Measurements from ENCODE around the gene PIH1D2.

The PIH1D2 gene

DNA sequence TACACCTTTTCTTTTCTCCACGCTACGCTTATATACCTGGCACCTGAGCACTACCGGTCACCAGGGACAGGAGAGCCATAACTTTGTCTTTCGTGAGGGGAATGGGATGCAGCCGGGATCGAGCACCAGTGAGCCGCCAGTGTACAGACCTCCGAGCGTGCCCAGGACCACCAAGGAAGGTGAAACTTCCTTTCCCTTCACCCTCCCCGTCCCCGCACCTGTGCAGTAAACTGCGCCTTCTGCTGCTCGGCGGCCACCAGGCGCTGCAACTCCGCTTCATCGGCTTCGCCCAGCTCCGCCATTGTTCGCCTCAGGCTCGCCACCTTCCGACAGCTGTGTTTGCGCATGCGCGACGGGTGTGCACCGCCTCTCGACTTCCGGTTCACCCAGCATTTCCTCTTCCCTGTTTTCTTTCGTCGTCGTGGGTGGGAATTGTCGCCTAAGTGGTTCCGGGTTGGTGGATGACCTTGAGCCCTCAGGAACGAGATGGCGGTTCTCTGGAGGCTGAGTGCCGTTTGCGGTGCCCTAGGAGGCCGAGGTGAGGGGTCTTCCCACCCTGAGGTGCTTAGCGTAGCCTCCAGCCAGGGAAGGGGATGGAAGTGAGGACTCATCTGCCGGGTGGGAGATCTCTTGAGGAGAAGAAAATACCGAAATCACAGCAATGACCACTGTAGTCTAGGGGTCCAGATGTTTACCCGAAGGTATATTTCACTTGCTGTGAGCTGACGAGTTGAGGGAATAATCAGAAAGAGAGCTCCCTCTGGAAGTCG, 12.8 kb upstream of the PIH1D2 start, which contains the start of the genes SDHD and TIMM8B (continued):
- TF ChIP-seq, protein P1, sequence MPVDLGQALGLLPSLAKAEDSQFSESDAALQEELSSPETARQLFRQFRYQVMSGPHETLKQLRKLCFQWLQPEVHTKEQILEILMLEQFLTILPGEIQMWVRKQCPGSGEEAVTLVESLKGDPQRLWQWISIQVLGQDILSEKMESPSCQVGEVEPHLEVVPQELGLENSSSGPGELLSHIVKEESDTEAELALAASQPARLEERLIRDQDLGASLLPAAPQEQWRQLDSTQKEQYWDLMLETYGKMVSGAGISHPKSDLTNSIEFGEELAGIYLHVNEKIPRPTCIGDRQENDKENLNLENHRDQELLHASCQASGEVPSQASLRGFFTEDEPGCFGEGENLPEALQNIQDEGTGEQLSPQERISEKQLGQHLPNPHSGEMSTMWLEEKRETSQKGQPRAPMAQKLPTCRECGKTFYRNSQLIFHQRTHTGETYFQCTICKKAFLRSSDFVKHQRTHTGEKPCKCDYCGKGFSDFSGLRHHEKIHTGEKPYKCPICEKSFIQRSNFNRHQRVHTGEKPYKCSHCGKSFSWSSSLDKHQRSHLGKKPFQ (tag by site-specific recombination; IDR thresholded peaks at IDR 0.05) = peak; percentile 96
- no peak for TF ChIP-seq ZNF768 (tag by site-specific recombination; IDR thresholded peaks at IDR 0.05)
- TF ChIP-seq, protein P2, sequence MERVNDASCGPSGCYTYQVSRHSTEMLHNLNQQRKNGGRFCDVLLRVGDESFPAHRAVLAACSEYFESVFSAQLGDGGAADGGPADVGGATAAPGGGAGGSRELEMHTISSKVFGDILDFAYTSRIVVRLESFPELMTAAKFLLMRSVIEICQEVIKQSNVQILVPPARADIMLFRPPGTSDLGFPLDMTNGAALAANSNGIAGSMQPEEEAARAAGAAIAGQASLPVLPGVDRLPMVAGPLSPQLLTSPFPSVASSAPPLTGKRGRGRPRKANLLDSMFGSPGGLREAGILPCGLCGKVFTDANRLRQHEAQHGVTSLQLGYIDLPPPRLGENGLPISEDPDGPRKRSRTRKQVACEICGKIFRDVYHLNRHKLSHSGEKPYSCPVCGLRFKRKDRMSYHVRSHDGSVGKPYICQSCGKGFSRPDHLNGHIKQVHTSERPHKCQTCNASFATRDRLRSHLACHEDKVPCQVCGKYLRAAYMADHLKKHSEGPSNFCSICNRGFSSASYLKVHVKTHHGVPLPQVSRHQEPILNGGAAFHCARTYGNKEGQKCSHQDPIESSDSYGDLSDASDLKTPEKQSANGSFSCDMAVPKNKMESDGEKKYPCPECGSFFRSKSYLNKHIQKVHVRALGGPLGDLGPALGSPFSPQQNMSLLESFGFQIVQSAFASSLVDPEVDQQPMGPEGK (tag by site-specific recombination; IDR thresholded peaks at IDR 0.05) = no peak
- no peak for TF ChIP-seq GFI1B (tag by site-specific recombination; IDR thresholded peaks at IDR 0.05)
- no peak for TF ChIP-seq ZNF785 (tag by site-specific recombination; IDR thresholded peaks at IDR 0.05)
- TF ChIP-seq KLF16 (tag by site-specific recombination; IDR thresholded peaks at IDR 0.05) = no peak
- no peak for TF ChIP-seq ZNF133 (tag by site-specific recombination; IDR thresholded peaks at IDR 0.05)
- no peak for TF ChIP-seq ZNF214 (tag by site-specific recombination; IDR thresholded peaks at IDR 0.05; ENCODE audit: borderline replicate concordance)
- no peak for TF ChIP-seq ZNF596 (tag by site-specific recombination; IDR thresholded peaks at IDR 0.05)
- TF ChIP-seq, protein P3, sequence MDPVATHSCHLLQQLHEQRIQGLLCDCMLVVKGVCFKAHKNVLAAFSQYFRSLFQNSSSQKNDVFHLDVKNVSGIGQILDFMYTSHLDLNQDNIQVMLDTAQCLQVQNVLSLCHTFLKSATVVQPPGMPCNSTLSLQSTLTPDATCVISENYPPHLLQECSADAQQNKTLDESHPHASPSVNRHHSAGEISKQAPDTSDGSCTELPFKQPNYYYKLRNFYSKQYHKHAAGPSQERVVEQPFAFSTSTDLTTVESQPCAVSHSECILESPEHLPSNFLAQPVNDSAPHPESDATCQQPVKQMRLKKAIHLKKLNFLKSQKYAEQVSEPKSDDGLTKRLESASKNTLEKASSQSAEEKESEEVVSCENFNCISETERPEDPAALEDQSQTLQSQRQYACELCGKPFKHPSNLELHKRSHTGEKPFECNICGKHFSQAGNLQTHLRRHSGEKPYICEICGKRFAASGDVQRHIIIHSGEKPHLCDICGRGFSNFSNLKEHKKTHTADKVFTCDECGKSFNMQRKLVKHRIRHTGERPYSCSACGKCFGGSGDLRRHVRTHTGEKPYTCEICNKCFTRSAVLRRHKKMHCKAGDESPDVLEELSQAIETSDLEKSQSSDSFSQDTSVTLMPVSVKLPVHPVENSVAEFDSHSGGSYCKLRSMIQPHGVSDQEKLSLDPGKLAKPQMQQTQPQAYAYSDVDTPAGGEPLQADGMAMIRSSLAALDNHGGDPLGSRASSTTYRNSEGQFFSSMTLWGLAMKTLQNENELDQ (tag by site-specific recombination; IDR thresholded peaks at IDR 0.05; ENCODE audit: low read depth) = no peak
- no peak for TF ChIP-seq ZNF157 (tag by site-specific recombination; IDR thresholded peaks at IDR 0.05)
- TF ChIP-seq ZNF560 (tag by site-specific recombination; IDR thresholded peaks at IDR 0.05; ENCODE audit: borderline replicate concordance) = no peak
- TF ChIP-seq OVOL3 (tag by site-specific recombination; IDR thresholded peaks at IDR 0.05) = no peak
- no peak for TF ChIP-seq ZNF24 (tag by site-specific recombination; IDR thresholded peaks at IDR 0.05)
- TF ChIP-seq, protein P4, sequence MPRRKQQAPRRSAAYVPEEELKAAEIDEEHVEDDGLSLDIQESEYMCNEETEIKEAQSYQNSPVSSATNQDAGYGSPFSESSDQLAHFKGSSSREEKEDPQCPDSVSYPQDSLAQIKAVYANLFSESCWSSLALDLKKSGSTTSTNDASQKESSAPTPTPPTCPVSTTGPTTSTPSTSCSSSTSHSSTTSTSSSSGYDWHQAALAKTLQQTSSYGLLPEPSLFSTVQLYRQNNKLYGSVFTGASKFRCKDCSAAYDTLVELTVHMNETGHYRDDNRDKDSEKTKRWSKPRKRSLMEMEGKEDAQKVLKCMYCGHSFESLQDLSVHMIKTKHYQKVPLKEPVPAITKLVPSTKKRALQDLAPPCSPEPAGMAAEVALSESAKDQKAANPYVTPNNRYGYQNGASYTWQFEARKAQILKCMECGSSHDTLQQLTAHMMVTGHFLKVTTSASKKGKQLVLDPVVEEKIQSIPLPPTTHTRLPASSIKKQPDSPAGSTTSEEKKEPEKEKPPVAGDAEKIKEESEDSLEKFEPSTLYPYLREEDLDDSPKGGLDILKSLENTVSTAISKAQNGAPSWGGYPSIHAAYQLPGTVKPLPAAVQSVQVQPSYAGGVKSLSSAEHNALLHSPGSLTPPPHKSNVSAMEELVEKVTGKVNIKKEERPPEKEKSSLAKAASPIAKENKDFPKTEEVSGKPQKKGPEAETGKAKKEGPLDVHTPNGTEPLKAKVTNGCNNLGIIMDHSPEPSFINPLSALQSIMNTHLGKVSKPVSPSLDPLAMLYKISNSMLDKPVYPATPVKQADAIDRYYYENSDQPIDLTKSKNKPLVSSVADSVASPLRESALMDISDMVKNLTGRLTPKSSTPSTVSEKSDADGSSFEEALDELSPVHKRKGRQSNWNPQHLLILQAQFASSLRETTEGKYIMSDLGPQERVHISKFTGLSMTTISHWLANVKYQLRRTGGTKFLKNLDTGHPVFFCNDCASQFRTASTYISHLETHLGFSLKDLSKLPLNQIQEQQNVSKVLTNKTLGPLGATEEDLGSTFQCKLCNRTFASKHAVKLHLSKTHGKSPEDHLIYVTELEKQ (tag by site-specific recombination; IDR thresholded peaks at IDR 0.05; ENCODE audit: borderline replicate concordance) = no peak
- no peak for TF ChIP-seq ZNF473 (tag by site-specific recombination; IDR thresholded peaks at IDR 0.05)
- TF ChIP-seq SCRT2 (tag by site-specific recombination; IDR thresholded peaks at IDR 0.05) = no peak
- no peak for TF ChIP-seq ZNF571 (tag by site-specific recombination; IDR thresholded peaks at IDR 0.05)
- TF ChIP-seq ZNF292 (tag by site-specific recombination; IDR thresholded peaks at IDR 0.05; ENCODE audit: borderline replicate concordance, low read depth) = no peak
- TF ChIP-seq ZNF48 (tag by site-specific recombination; IDR thresholded peaks at IDR 0.05) = no peak
- TF ChIP-seq ZNF112 (tag by site-specific recombination; IDR thresholded peaks at IDR 0.05) = no peak
- TF ChIP-seq ZNF555 (tag by site-specific recombination; conservative IDR thresholded peaks at IDR 0.05) = no peak
- TF ChIP-seq ZNF660 (tag by site-specific recombination; IDR thresholded peaks at IDR 0.05) = no peak
- no peak for TF ChIP-seq SALL2 (tag by site-specific recombination; IDR thresholded peaks at IDR 0.05; ENCODE audit: borderline replicate concordance)
- TF ChIP-seq, protein P5, sequence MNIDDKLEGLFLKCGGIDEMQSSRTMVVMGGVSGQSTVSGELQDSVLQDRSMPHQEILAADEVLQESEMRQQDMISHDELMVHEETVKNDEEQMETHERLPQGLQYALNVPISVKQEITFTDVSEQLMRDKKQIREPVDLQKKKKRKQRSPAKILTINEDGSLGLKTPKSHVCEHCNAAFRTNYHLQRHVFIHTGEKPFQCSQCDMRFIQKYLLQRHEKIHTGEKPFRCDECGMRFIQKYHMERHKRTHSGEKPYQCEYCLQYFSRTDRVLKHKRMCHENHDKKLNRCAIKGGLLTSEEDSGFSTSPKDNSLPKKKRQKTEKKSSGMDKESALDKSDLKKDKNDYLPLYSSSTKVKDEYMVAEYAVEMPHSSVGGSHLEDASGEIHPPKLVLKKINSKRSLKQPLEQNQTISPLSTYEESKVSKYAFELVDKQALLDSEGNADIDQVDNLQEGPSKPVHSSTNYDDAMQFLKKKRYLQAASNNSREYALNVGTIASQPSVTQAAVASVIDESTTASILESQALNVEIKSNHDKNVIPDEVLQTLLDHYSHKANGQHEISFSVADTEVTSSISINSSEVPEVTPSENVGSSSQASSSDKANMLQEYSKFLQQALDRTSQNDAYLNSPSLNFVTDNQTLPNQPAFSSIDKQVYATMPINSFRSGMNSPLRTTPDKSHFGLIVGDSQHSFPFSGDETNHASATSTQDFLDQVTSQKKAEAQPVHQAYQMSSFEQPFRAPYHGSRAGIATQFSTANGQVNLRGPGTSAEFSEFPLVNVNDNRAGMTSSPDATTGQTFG (tag by site-specific recombination; IDR thresholded peaks at IDR 0.05; ENCODE audit: borderline replicate concordance) = no peak
